Measurements from ENCODE around the gene EYS.

DNA sequence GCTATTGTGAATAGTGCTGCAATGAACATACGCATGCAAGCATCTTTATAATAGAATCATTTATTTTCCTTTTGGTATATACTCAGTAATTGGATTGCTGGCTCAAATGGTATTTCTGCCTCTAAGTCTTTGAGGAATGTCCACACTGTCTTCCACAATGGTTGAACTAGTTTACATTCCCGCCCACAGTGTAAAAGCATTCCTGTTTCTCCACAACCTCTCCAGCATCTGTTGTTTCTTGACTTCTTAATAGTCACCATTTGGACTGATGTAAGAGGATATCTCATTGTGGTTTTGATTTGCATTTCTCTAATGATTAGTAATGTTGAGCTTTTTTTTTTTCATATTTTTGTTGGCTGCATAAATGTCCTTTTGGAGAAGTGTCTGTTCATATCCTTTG lies 1862.7 kb downstream of the EYS start:
- TF ChIP-seq TOX (CRISPR knock-in tag; IDR thresholded peaks at IDR 0.05; ENCODE audit: borderline replicate concordance) = no peak
- TF ChIP-seq, protein P1, sequence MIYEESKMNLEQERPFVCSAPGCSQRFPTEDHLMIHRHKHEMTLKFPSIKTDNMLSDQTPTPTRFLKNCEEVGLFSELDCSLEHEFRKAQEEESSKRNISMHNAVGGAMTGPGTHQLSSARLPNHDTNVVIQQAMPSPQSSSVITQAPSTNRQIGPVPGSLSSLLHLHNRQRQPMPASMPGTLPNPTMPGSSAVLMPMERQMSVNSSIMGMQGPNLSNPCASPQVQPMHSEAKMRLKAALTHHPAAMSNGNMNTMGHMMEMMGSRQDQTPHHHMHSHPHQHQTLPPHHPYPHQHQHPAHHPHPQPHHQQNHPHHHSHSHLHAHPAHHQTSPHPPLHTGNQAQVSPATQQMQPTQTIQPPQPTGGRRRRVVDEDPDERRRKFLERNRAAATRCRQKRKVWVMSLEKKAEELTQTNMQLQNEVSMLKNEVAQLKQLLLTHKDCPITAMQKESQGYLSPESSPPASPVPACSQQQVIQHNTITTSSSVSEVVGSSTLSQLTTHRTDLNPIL (CRISPR knock-in tag; IDR thresholded peaks at IDR 0.05; ENCODE audit: low read depth) = no peak
- TF ChIP-seq, protein P2, sequence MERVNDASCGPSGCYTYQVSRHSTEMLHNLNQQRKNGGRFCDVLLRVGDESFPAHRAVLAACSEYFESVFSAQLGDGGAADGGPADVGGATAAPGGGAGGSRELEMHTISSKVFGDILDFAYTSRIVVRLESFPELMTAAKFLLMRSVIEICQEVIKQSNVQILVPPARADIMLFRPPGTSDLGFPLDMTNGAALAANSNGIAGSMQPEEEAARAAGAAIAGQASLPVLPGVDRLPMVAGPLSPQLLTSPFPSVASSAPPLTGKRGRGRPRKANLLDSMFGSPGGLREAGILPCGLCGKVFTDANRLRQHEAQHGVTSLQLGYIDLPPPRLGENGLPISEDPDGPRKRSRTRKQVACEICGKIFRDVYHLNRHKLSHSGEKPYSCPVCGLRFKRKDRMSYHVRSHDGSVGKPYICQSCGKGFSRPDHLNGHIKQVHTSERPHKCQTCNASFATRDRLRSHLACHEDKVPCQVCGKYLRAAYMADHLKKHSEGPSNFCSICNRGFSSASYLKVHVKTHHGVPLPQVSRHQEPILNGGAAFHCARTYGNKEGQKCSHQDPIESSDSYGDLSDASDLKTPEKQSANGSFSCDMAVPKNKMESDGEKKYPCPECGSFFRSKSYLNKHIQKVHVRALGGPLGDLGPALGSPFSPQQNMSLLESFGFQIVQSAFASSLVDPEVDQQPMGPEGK (CRISPR knock-in tag; IDR thresholded peaks at IDR 0.05; ENCODE audit: borderline replicate concordance) = no peak
- TF ChIP-seq SNAI2 (CRISPR knock-in tag; IDR thresholded peaks at IDR 0.05) = no peak
- TF ChIP-seq ZFP30 (CRISPR knock-in tag; IDR thresholded peaks at IDR 0.05) = no peak
- no peak for TF ChIP-seq PPARA (CRISPR knock-in tag; IDR thresholded peaks at IDR 0.05; ENCODE audit: borderline replicate concordance)
- TF ChIP-seq ISL1 (CRISPR knock-in tag; IDR thresholded peaks at IDR 0.05) = no peak
- TF ChIP-seq GLIS3 (CRISPR knock-in tag; IDR thresholded peaks at IDR 0.05) = no peak
- no peak for TF ChIP-seq RARB (CRISPR knock-in tag; IDR thresholded peaks at IDR 0.05)

Data from SK-N-SH treated with all-trans-retinoic acid at 6 μM for 48 hours (cell line).